Measurements from ENCODE around the gene QRFP.

GRCh38 chr9:130892477-130893304 lies 3.9 kb downstream of the QRFP start:
- TF ChIP-seq EZH2 (IDR thresholded peaks at IDR 0.05; ENCODE audit: low read length) (no peak), CTCF (optimal IDR thresholded peaks at IDR 0.05 in 1 of 3, IDR thresholded peaks at IDR 0.05 in 1 of 3, conservative IDR thresholded peaks at IDR 0.05 in 1 of 3; ENCODE audit: extremely low read depth in 1 of 3, insufficient read depth in 2 of 3, low read length in 3 of 3) (no peak)
